HG03439 (cell line): ENCODE measurements around the gene UPK3A.
"Not testable (repeated sequence)": the region's sequence is repeated elsewhere in the genome, so short reads cannot be mapped to it uniquely, and the experiment has no call there.

Source experiments
- ATAC-seq: cut with Tn5 transposase; IDR thresholded peaks from one replicate; pipeline ENCODE4 v1.9.1; 2021; ENCODE audit warnings: mild to moderate bottlenecking, moderate library complexity; ENCODE audit not compliant: unreplicated experiment

UPK3A gene

GRCh38 chr22:45278125-45278524 is 6.6 kb upstream of the UPK3A start:
- ATAC-seq, result no peak

DNA sequence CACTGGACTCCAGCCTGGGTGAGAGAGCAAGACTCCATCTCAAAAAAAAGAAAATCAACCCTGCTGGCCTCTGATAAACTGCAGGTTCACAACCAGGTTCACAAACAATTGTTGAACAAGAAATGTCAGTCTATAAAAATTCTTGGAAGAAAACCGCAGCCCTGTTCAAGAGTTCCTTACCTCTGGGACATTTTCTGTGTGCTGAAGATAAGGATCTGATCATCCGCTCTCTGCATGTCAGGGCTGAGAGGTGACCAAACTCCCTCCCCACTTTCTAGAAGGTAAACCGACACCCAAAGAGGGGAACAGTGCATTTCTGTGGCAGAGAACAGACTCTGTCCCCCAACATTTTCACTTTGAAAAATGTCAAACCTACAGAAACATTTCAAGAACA is 4.2 kb upstream of the UPK3A start:
- no peak for ATAC-seq

- ATAC-seq, result no peak
These were observed 3.7 kb upstream of the UPK3A start for GRCh38 chr22:45281010-45281409.

- no peak for ATAC-seq
These were observed 712 bp downstream of the UPK3A start for GRCh38 chr22:45285263-45286058.

DNA sequence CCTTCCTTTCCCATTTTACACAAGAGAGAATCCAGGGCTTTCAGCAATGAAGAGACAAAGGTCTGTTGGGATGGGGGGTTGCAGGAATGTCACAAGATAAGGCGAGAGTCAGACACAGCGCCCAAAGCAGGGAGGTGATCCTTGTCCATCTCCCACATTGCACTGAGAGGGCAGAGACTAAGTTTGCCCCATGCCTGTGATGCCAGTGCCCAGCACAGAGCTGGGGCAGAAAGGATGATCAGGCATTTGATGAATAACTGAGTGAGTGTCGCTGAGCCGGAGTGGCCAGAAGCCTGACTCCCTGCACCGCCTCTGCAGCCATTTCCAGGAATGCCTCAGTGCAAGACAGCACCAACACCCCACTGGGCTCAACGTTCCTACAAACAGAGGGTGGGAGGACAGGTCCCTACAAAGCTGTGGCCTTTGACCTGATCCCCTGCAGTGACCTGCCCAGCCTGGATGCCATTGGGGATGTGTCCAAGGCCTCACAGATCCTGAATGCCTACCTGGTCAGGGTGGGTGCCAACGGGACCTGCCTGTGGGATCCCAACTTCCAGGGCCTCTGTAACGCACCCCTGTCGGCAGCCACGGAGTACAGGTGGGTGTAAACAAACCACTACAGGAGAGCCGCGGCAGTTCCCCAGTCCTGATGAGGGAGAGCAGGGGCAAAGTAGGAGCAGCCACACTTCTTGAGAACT is 2.3 kb downstream of the UPK3A start:
- no peak for ATAC-seq

GRCh38 chr22:45290410-45290936 is 5.7 kb downstream of the UPK3A start:
- no peak for ATAC-seq

- ATAC-seq, result no peak
These were observed 6.5 kb downstream of the UPK3A start for GRCh38 chr22:45291061-45291930.

DNA sequence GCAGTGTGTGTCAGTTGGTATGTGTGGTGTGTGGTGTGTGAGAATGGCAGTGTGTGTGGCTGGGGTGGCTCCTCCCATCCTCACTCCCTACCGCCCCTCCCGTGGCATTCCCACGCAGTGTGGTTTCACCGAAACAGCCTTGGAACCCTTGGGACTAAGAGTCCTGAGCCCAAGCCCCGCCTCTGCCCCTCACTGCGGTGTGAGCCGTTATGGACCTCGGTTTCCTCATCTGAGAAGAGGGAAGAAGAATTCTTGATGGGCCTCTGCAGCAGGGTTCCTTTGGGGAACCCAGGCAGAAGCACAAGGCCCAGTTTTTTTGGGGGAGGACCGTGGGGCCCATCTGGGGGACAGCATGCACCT is 7.2 kb downstream of the UPK3A start:
- no peak for ATAC-seq

- ATAC-seq, result no peak
These were observed 8.1 kb downstream of the UPK3A start for GRCh38 chr22:45292731-45293442.

- ATAC-seq, result no peak
These were observed 9.3 kb downstream of the UPK3A start for GRCh38 chr22:45294030-45294429.

- ATAC-seq, result not testable (repeated sequence)
These were observed 10.3 kb downstream of the UPK3A start for GRCh38 chr22:45295004-45295403.

DNA sequence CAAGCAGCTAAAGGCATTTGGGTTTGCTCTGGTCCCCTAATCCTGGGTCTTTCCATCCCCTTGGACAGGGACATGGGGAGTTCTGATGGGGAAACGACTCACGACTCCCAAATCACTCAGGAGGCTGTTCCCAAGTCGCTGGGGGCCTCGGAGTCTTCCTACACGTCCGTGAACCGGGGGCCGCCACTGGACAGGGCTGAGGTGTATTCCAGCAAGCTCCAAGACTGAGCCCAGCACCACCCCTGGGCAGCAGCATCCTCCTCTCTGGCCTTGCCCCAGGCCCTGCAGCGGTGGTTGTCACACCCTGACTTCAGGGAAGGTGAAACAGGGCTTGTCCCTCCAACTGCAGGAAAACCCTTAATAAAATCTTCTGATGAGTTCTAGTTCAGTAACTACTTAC is 10.7 kb downstream of the UPK3A start:
- ATAC-seq, result no peak

- no peak for ATAC-seq
These were observed 12.0 kb downstream of the UPK3A start for GRCh38 chr22:45296628-45297297.

- no peak for ATAC-seq
These were observed 14.3 kb downstream of the UPK3A start for GRCh38 chr22:45298934-45299505.

DNA sequence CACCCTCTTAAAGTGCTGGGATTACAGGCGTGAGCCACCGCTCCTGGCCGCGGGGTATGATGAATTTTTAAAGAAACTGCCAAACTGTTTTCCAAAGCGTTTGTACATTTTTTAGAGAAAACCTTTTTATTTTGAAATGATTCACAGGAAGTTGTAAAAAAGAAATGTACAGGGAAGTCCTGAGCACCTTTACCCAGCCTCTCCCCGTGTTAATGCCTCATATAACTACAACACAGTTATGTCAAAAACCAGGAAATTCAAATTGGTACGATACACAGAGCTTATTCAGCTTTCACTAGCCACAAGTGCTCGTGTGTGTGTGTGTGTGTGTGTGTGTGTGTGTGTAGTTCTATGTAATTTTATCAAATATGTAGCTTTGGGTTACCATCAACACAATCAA is 18.0 kb downstream of the UPK3A start:
- no peak for ATAC-seq

DNA sequence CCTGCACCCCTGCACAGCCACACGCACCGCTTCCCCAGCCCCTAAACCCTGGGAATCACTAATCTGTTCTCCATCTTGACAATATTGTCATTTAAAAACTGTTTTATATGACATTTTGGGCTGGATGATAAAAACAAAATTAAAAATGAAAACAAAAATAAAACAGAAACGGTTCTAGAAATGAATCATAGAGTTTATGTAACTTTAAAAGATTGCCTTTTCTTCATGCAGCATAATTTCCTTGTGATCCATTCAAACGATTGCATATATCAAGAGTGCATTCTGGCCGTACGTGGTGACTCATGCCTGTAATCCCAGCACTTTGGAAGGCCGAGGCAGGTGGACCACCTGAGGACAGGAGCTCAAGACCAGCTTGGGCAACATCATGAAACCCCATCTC is 18.4 kb downstream of the UPK3A start:
- ATAC-seq, result no peak

GRCh38 chr22:45304971-45305370 is 20.2 kb downstream of the UPK3A start:
- no peak for ATAC-seq

- ATAC-seq, result no peak
These were observed 20.8 kb downstream of the UPK3A start for GRCh38 chr22:45305456-45306075.

DNA sequence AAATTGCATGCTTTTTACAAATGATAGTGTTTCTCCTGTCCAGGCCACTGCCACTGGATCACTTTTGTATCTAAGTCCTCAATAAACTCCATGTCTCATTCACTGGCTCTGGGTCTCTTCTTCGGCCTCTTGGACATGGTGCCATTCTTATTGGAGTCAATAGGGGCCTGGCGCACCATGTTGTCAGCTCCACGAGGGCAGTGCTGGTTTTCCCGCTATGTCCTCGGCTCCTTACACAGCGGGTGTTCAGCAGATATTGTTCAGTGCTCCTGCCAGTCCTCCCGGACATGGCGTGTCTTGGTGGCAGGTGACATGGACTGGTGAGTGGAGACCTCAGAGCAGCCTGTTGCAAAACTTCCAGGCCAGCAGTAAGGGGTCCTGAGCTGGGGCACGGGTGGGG is 21.4 kb downstream of the UPK3A start:
- no peak for ATAC-seq
